KMS-11 (cell line): ENCODE measurements around the gene MAGOHB.
"Not testable (repeated sequence)": the region's sequence is repeated elsewhere in the genome, so short reads cannot be mapped to it uniquely, and the experiment has no call there.

Source experiments
- H2AFZ ChIP-seq: fragments of 200-600 bp; sonication (generic); 2 replicates; pipeline ENCODE4 v1.6.1; 2016; ENCODE audit warnings: antibody characterized with exemption, mixed run types, low read depth
- H3K27ac ChIP-seq: fragments of 200-600 bp; sonication (generic); 2 replicates; pipeline ENCODE4 v1.6.1; 2016; ENCODE audit warnings: mild to moderate bottlenecking, mixed run types
- H3K27me3 ChIP-seq: fragments of 200-600 bp; sonication (generic); 2 replicates; pipeline ENCODE4 v1.6.1; 2017; ENCODE audit warnings: mild to moderate bottlenecking, low read depth, mixed run types, moderate library complexity; ENCODE audit not compliant: insufficient read depth
- H3K36me3 ChIP-seq: fragments of 200-600 bp; sonication (generic); 2 replicates; pipeline ENCODE4 v1.6.1; 2017; ENCODE audit warnings: mild to moderate bottlenecking, mixed run types; ENCODE audit not compliant: insufficient read depth
- H3K4me1 ChIP-seq: fragments of 200-600 bp; sonication (generic); 2 replicates; pipeline ENCODE4 v1.6.1; 2016; ENCODE audit warnings: mild to moderate bottlenecking, low read depth, mixed run types; ENCODE audit not compliant: poor library complexity, severe bottlenecking
- H3K4me2 ChIP-seq: fragments of 200-600 bp; sonication (generic); 2 replicates; pipeline ENCODE4 v1.7.0; 2016; ENCODE audit warnings: mild to moderate bottlenecking, mixed run types
- H3K4me3 ChIP-seq: fragments of 200-600 bp; sonication (generic); IDR thresholded peaks from 2 replicates; pipeline ENCODE4 v1.6.1; 2017; ENCODE audit warnings: low read depth, low read length, mixed read lengths; ENCODE audit not compliant: insufficient read depth
- H3K79me2 ChIP-seq: fragments of 200-600 bp; sonication (generic); 2 replicates; pipeline ENCODE4 v1.6.1; 2016; ENCODE audit warnings: low read depth, mixed run types; ENCODE audit not compliant: insufficient read depth
- H3K9ac ChIP-seq: fragments of 200-600 bp; sonication (generic); 2 replicates; pipeline ENCODE4 v1.6.1; 2016; ENCODE audit warnings: mild to moderate bottlenecking, mixed run types
- H4K20me1 ChIP-seq: fragments of 200-600 bp; sonication (generic); 2 replicates; pipeline ENCODE4 v1.6.1; 2016; ENCODE audit warnings: mild to moderate bottlenecking, mixed run types; ENCODE audit not compliant: insufficient read depth
- TF ChIP-seq, protein P1 (sequence below): fragments of 200-600 bp; sonication (generic); conservative IDR thresholded peaks from 2 replicates; pipeline ENCODE4 v1.6.1; 2017; ENCODE audit warnings: low read depth, mild to moderate bottlenecking, antibody characterized with exemption, low read length, moderate library complexity, mixed read lengths

MAGOHB gene

DNA sequence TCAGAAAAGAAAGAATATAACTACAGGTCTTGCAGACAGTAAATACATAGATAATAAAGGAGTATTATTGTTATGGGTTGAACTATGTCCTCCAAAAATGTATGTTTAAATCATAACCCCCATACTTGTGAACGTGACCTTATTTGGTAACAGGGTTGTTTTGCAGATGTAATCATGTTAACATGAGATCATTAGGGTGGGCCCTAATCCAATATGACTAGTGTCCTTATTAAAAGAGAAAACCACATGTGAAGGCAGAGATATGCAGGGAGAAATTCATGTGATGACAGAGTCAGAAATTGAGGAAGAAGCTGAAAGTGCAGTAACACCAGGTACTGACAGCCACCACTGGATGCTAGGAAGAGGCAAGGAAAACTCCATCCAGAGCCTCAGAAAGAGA, 29.0 kb downstream of the MAGOHB start:
- no peaks in the 10 kb centered on the region for H4K20me1 ChIP-seq
- no peak overlapping the region for H3K4me2 ChIP-seq
- no peak overlapping the region for H2AFZ ChIP-seq
- H3K36me3 ChIP-seq: no peaks in the 10 kb centered on the region
- H3K4me3 ChIP-seq: no peak overlapping the region
- no peaks in the 10 kb centered on the region for H3K79me2 ChIP-seq
- no peaks in the 10 kb centered on the region for H3K4me1 ChIP-seq
- TF ChIP-seq, protein P1, sequence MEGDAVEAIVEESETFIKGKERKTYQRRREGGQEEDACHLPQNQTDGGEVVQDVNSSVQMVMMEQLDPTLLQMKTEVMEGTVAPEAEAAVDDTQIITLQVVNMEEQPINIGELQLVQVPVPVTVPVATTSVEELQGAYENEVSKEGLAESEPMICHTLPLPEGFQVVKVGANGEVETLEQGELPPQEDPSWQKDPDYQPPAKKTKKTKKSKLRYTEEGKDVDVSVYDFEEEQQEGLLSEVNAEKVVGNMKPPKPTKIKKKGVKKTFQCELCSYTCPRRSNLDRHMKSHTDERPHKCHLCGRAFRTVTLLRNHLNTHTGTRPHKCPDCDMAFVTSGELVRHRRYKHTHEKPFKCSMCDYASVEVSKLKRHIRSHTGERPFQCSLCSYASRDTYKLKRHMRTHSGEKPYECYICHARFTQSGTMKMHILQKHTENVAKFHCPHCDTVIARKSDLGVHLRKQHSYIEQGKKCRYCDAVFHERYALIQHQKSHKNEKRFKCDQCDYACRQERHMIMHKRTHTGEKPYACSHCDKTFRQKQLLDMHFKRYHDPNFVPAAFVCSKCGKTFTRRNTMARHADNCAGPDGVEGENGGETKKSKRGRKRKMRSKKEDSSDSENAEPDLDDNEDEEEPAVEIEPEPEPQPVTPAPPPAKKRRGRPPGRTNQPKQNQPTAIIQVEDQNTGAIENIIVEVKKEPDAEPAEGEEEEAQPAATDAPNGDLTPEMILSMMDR: no peak
- no peak overlapping the region for H3K9ac ChIP-seq
- no peak overlapping the region for H3K27ac ChIP-seq
- no peaks in the 10 kb centered on the region for H3K27me3 ChIP-seq

DNA sequence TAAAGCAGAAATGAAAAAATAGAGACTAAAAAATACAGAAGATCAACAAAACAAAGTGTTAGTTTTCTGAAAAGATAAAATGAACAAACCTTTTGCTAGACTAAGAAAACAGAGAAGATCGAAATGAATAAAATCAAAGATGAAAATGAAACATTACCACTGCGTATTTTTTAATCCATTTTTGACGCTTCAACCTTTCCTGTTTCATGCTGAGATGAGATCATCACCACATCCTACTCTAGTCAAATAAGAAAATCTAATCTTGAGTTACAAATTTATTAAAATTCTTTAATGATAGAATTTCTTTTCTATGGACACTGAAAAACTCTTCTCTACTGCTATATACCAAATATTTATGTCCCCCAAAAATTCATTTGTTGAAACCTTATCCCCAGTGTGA, 30.7 kb downstream of the MAGOHB start:
- Histone ChIP-seq H3K4me3 (no peak overlapping the region), H3K4me1 (no peaks in the 10 kb centered on the region), H3K27ac (no peak overlapping the region), H3K36me3 (no peaks in the 10 kb centered on the region), H4K20me1 (no peaks in the 10 kb centered on the region), H3K9ac (no peak overlapping the region), H3K4me2 (no peak overlapping the region), H2AFZ (no peak overlapping the region), H3K79me2 (no peaks in the 10 kb centered on the region), H3K27me3 (no peaks in the 10 kb centered on the region)
- TF ChIP-seq, protein P1: no peak

DNA sequence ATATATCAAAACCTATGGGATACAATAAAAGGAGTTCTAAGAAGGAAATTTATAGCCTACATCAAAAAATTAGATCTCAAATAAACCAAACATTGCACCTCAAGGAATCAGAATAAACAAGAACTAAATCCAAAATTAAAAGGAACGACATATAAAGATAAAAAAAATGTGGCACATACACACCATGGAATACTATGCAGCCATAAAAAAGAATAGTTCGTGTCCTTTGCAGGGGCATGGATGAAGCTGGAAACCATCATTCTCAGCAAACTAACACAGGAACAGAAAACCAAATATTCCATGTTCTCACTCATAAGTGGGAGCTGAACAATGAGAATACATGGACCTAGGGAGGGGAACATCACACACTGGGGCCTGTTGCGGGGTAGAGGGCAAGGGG, 31.3 kb downstream of the MAGOHB start:
- H2AFZ ChIP-seq, H4K20me1 ChIP-seq, H3K79me2 ChIP-seq, H3K36me3 ChIP-seq, H3K9ac ChIP-seq, H3K27ac ChIP-seq, H3K4me2 ChIP-seq, H3K4me3 ChIP-seq, H3K27me3 ChIP-seq, H3K4me1 ChIP-seq: not testable (repeated sequence)

DNA sequence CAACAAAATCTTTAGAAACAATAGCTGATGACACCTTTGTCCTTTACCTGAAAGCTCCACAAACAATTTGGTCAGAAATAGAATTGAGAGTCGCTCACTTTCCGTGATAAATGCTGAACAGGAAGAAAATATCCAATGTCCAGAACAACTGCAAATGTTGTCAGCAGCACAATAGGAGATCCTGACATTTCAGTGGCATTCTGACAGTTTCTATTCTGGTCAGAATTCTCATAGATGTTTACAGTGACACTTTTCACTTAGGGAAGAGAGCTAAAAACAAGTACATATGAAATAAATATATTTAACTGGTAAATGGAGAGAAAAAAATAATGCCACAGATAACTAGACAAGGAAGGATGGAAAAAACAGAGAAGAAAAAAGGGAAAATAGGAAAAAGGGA, 39.1 kb downstream of the MAGOHB start:
- Histone ChIP-seq H4K20me1 (no peaks in the 10 kb centered on the region), H2AFZ (no peak overlapping the region), H3K27me3 (no peaks in the 10 kb centered on the region), H3K4me3 (no peak overlapping the region), H3K9ac (no peak overlapping the region), H3K4me2 (no peak overlapping the region), H3K79me2 (no peaks in the 10 kb centered on the region), H3K36me3 (no peaks in the 10 kb centered on the region), H3K4me1 (no peaks in the 10 kb centered on the region), H3K27ac (no peak overlapping the region)
- TF ChIP-seq, protein P1: no peak

DNA sequence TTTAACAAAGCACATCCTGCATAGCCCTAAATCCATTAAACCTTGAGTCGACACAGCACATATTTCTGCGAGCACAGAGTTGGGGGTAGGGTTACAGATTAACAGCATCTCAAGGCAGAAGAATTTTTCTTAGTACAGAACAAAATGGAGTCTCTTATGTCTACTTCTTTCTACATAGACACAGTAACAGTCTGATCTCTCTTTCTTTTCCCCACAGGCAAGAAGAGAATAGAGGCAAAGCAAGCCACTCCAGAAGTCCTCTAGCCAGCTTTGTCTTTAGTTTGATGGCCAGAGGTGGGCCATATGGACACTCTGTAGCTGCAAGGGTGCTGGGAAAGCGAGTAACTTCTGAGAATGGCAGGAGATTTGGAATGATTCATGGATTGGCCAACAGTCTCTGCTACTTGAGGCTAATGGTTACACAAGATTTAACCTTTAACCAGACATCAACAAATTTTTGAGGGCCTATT, 41.4 kb downstream of the MAGOHB start:
- H3K36me3 ChIP-seq, H2AFZ ChIP-seq, H3K4me3 ChIP-seq, H3K4me1 ChIP-seq, H3K27me3 ChIP-seq, H4K20me1 ChIP-seq, H3K9ac ChIP-seq, H3K79me2 ChIP-seq, H3K4me2 ChIP-seq, H3K27ac ChIP-seq: not testable (repeated sequence)
